IPS-NIHi11 (cell line): ENCODE results near the gene AZU1.
"Not testable (repeated sequence)": the region's sequence is repeated elsewhere in the genome, so short reads cannot be mapped to it uniquely, and the experiment has no call there.

ENCODE experiments used
- DNase-seq: peaks from one replicate; pipeline ENCODE4 v3.0.0; 2012; ENCODE audit warnings: mixed read lengths, low spot score

Gene AZU1

GRCh38 chr19:810883-811489 lies 16.7 kb upstream of the AZU1 start:
- peak; percentile 51 for DNase-seq

- DNase-seq = peak; percentile 42
These were observed 16.1 kb upstream of the AZU1 start for GRCh38 chr19:811506-812048.

- DNase-seq = peak; percentile 69
These were observed 15.4 kb upstream of the AZU1 start for GRCh38 chr19:812049-812746.

DNA sequence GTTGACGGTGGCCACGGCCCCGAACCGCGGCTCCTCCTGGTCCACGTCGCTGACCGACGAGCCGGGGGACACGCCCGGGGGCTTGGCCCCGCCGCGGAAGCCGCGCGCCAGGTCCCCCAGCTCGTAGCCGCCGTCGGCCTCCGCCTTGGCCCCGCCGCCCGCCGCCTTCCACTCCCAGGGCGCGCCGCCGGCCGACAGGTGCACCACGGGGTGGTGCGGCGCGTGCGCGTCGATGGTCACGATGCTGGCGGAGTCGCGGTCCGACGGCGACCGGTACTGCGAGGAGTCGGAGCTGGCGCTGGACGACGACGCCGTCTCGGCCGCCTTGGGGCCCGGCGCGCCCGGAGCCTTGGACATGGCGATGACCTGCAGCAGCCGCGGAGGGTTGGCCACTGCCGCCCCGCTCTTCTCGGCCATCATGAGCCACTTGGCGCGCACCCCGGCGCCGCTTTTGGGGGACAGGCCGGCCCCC lies 14.9 kb upstream of the AZU1 start:
- DNase-seq = peak; percentile 67

- DNase-seq = no peak
These were observed 14.2 kb upstream of the AZU1 start for GRCh38 chr19:813219-814151.

DNA sequence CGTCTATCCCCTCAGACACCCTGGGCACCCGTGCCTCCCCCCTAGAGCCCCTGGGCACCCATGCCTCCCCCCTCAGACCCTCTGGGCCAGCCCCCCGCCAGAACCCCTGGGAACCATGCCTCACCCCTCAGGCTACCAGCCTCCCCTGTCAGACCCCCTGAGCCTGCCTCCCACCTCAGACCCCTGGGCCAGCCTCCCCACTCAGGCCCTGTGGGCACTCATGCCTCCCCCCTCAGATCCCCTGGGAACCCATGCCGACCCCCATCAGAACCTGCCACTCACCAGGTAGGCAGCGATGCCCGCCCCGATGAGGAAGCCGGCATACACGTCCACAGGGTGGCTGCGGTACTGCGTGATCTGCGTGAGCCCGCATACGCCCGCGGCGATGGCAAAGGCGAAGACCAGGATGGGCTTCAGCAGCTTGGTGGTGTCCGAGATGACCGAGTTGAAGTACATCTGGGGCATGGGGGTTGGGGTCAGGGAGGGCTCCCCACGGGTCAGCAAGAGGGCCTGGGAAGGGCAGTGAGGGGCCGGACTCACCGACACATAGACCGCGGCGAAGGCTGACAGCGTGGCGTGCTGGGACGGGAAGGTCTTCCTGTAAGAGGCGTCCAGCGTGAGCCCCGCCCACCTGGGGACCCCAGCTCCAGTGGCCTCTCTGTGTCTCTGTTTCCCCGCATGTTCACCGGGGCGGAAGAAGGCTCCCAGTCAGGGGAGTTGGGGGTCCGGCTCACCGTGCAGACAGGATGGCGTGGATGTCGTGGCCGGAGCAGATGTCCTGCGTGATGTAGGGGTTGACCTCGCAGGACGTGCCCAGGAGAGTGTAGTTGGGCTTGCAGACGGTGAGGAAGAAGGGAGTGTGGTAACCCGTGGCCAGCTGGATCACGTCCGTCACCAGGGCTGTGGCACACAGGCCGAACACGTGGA lies 13.2 kb upstream of the AZU1 start:
- DNase-seq = no peak

DNA sequence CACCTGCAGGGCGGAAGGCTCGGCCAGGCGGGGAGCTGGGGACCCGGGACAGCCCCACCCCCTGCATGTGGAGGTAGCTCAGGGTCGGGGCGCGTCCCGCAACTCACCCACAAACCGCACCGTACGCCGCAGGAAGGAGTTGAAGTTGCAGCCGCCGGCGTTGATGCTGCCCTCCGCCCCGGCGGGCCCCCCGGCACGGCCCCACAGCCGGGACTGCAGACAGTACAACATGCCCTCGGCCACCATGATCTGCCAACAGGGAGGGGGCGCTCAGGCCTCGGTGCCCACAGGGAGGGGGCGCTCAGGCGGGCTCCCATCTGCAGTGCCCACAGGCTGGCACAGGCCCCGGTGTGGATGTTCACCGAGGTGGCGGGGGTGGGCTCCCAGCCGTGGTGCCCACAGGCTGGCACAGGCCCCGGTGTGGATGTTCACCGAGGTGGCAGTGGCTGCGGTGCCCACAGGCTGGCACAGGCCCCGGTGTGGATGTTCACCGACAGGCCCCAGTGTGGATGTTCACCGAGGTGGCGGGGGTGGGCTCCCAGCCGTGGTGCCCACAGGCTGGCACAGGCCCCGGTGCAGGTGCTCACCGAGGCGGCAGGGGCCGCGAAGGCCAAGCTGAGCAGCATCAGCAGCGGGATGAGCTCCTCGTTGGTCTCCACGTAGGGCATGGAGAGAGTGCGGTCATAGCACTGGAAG lies 12.4 kb upstream of the AZU1 start:
- DNase-seq = no peak

- no peak for DNase-seq
These were observed 11.7 kb upstream of the AZU1 start for GRCh38 chr19:815775-816499.

- DNase-seq = no peak
These were observed 11.2 kb upstream of the AZU1 start for GRCh38 chr19:816500-816857.

- not testable (repeated sequence) for DNase-seq
These were observed 7.4 kb upstream of the AZU1 start for GRCh38 chr19:820212-820611.

- peak; percentile 80 for DNase-seq
These were observed 6.3 kb upstream of the AZU1 start for GRCh38 chr19:821231-821824.

DNA sequence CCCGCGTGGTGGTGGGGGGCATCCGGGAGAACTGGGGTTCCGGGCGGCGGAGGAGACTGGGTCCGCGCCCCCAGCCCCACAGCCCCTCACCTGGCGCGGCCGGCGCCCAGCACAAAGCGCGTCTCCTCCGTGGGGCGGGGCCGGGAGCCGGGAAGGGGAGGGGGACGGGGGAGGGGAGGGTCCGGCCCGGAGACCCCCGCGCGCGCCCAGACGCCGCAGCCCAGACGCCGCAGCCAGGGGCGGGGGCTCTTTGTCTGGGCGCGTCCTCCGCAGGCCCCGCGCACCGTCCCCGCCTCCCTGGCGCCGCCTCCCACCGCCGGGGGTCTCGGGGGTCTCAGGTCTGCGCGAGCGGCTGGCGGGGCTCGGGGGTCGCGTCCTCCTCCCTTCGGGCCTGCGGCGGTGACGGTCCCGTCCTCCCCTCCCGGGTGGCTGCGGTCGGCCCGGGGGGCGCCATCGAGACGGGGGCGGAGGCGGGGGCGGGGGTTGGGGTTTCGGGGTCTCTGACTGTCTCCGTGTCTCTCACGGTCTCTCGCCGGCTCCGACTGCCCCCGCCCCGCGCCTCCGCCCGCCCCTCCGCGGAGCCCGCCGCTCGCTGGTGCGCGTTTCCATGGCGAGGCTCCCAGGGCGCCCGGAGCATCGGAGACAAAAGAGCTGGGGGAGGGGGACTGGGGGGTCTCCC lies 5.7 kb upstream of the AZU1 start, which contains the start of gene PLPPR3:
Gene PLPPR3, minus strand, starts transcription at position 131 of the 679 bp plus-strand sequence. CDS start 396 bp downstream, outside the sequence.
- DNase-seq = peak; percentile 90

GRCh38 chr19:823565-824121 lies 4.0 kb upstream of the AZU1 start:
- no peak for DNase-seq

DNA sequence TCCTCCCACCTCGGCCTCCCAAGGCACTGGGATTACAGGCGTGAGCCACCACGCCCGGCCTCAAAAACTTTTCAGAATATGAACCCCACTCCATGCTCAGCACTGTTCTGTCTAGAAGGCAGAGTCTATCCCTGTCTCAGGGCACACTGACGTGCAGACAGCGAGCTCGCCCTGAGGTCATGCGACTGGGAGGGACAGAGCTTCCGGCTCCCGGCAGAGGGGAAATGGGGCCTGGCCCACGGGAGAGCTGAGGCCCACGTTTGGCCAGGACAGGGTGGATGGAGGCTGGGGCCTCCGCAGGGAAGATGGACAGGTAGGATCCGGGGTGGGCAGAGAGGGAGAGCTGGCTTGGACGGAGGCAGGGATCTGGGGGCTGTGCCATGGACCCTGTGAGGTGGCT lies 2.8 kb upstream of the AZU1 start:
- DNase-seq = no peak

- DNase-seq = no peak
These were observed 1.6 kb upstream of the AZU1 start for GRCh38 chr19:825897-826644.

DNA sequence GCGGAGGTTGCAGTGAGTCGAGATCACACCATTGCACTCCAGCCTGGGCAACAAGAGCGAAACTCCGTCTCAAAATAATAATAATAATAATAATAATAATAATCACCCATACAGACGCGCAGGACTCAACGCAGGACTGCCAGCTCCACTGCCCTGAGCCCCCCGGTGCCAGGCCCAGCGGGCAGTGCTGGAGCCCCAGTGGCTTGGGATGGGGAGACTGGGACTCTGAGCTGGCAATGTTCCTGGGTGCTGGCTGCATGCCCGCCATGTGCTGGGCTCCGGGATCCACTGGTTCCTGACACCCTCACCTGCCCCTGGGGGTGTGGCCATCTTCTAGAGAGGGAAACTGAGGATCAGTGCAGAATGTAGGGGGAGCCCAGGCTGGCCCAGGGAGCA lies 325 bp upstream of the AZU1 start:
- no peak for DNase-seq

- DNase-seq = no peak
These were observed 1.6 kb downstream of the AZU1 start for GRCh38 chr19:829129-829758.
